HG03175 (cell line): ENCODE data around the gene CHM.
A peak's percentile ranks its signal among the peaks of the same experiment; 100 is the strongest.
"Not testable (repeated sequence)": the region's sequence is repeated elsewhere in the genome, so short reads cannot be mapped to it uniquely, and the experiment has no call there.

Experiments
- ATAC-seq: cut with Tn5 transposase; IDR thresholded peaks from one replicate; pipeline ENCODE4 v1.9.1; 2021; ENCODE audit warnings: mild to moderate bottlenecking, moderate library complexity; ENCODE audit not compliant: unreplicated experiment

Gene CHM

GRCh38 chrX:86047174-86047935, at the start of gene CHM:
TSS of gene CHM (minus strand) at chrX:86047558. CDS start at chrX:86047532, 26 bp downstream.
- ATAC-seq: peak; percentile 99

GRCh38 chrX:86078650-86079049, 31.3 kb upstream of the CHM start:
- ATAC-seq: no peak

- ATAC-seq: no peak
Measured at GRCh38 chrX:86066998-86067397, 19.6 kb upstream of the CHM start.

GRCh38 chrX:86061407-86061806, 14.0 kb upstream of the CHM start:
- no peak for ATAC-seq

- no peak for ATAC-seq
Measured at GRCh38 chrX:86051741-86052140, 4.4 kb upstream of the CHM start.

GRCh38 chrX:86047936-86048280, 550 bp upstream of the CHM start:
- ATAC-seq: no peak

- no peak for ATAC-seq
Measured at GRCh38 chrX:86044216-86044615, 3.1 kb downstream of the CHM start.

GRCh38 chrX:86039625-86040568, 7.5 kb downstream of the CHM start:
- no peak for ATAC-seq

GRCh38 chrX:86033385-86033784, 14.0 kb downstream of the CHM start:
- no peak for ATAC-seq

- ATAC-seq: no peak
Measured at GRCh38 chrX:86028681-86029080, 18.7 kb downstream of the CHM start.

- ATAC-seq: no peak
Measured at GRCh38 chrX:86023811-86024210, 23.5 kb downstream of the CHM start.

GRCh38 chrX:86021652-86022289, 25.6 kb downstream of the CHM start:
- no peak for ATAC-seq

- no peak for ATAC-seq
Measured at GRCh38 chrX:86016139-86016538, 31.2 kb downstream of the CHM start.

- not testable (repeated sequence) for ATAC-seq
Measured at GRCh38 chrX:86014959-86015358, 32.4 kb downstream of the CHM start.

- ATAC-seq: no peak
Measured at GRCh38 chrX:86014421-86014820, 32.9 kb downstream of the CHM start.

GRCh38 chrX:86013792-86014191, 33.6 kb downstream of the CHM start:
- ATAC-seq: no peak

GRCh38 chrX:86012188-86012587, 35.2 kb downstream of the CHM start:
- no peak for ATAC-seq

GRCh38 chrX:86009803-86010202, 37.6 kb downstream of the CHM start:
- ATAC-seq: not testable (repeated sequence)

- not testable (repeated sequence) for ATAC-seq
Measured at GRCh38 chrX:86007891-86008290, 39.5 kb downstream of the CHM start.

GRCh38 chrX:86002076-86002896, 45.1 kb downstream of the CHM start:
- ATAC-seq: no peak

GRCh38 chrX:85998954-85999353, 48.4 kb downstream of the CHM start:
- ATAC-seq: no peak
